C4-2B (cell line): ENCODE results near the gene SLC35A3.
"Not testable (repeated sequence)": the region's sequence is repeated elsewhere in the genome, so short reads cannot be mapped to it uniquely, and the experiment has no call there.

Experiments
- H3K27ac ChIP-seq: fragments of 450-650 bp; 2 replicates; pipeline ENCODE4 v1.5.1; 2017
- ZFX ChIP-seq: fragments of 450-650 bp; IDR thresholded peaks from 2 replicates; pipeline ENCODE4 v1.6.1; 2017
- TF ChIP-seq, protein P1 (sequence below): fragments of 450-650 bp; conservative IDR thresholded peaks from 2 replicates; pipeline ENCODE4 v1.5.1; 2017; ENCODE audit warnings: mild to moderate bottlenecking

Gene SLC35A3

DNA sequence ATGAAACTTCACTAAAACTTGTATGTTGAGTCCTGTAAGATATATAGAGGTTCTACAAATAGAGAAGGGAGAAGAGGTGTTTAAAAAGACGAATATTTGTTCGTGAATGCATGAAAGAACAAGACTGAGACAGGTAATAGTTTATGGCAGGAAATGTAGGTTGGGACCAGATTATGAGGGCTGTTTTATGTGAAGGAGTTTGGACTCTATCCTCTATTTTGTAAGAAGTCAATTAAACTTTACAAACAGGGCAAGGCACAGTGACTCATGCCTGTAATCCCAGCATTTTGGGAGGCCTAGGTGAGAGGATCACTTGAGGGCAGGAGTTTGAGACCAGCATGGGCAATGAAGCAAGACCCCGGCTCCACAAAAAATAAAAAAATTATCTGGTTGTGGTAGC is 5.7 kb downstream of the SLC35A3 start:
- H3K27ac ChIP-seq = peak overlapping the region; percentile 77
- TF ChIP-seq, protein P1, sequence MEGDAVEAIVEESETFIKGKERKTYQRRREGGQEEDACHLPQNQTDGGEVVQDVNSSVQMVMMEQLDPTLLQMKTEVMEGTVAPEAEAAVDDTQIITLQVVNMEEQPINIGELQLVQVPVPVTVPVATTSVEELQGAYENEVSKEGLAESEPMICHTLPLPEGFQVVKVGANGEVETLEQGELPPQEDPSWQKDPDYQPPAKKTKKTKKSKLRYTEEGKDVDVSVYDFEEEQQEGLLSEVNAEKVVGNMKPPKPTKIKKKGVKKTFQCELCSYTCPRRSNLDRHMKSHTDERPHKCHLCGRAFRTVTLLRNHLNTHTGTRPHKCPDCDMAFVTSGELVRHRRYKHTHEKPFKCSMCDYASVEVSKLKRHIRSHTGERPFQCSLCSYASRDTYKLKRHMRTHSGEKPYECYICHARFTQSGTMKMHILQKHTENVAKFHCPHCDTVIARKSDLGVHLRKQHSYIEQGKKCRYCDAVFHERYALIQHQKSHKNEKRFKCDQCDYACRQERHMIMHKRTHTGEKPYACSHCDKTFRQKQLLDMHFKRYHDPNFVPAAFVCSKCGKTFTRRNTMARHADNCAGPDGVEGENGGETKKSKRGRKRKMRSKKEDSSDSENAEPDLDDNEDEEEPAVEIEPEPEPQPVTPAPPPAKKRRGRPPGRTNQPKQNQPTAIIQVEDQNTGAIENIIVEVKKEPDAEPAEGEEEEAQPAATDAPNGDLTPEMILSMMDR = no peak
- TF ChIP-seq ZFX = no peak

DNA sequence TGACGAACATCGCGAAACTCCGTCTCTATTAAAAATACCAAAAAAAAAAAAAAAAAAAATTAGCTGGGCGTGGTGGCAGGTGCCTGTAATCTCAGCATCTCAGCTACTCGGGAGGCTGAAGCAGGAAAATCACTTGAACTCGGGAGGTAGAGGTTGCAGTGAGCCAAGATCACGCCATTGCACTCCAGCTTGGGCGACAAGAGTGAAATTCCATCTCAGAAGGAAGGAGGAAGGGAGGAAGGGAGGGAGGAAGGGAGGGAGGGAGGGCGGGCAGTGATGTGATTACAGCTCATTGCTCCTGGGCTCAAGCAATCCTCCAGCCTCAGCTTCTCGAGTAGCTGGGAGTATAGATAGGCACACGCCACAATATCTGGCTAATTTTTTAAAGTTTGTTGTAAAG is 7.5 kb downstream of the SLC35A3 start:
- not testable (repeated sequence) for H3K27ac ChIP-seq

DNA sequence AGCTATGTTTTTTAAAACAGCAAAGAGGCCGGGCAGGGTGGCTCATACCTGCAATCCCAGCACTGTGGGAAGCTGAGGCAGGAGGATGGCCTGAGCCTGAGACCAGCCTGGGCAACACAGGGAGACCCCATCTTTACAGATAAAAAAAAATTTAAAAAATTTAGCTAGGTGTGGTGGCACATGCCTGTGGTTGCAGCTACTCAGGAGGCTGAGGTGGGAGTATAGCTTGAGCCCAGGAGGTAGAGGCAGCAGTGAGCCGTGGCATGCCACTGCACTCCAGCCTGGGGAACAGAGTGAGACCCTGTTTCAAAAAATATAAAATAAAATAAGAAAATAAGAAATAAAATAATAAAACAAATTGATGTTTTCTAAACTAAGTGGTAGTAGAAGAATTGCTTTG is 8.4 kb downstream of the SLC35A3 start:
- TF ChIP-seq, protein P1 = no peak
- no peak for TF ChIP-seq ZFX
- no peak overlapping the region for H3K27ac ChIP-seq

DNA sequence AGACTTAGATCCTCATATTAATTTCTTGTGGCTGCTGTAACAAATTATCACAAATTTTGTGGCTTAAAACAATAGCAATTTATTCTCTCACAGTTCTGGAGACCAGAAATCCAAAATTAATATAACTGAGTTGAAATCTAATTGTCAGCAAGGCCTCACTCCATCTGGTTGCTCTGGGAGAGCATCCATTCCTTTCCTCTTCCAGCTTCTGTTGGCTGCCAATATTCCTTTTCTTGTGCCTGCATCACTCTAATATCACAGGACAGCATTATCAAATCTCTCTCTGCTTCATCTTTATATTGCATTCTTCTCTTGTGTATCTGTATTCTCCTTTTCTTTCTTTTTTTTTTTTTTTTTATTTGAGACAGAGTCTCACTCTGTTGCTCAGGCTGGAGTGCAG is 9.3 kb downstream of the SLC35A3 start:
- TF ChIP-seq, protein P1 = no peak
- TF ChIP-seq ZFX = no peak
- H3K27ac ChIP-seq = peak overlapping the region; percentile 9; the same call in 1 of the 2 replicates

DNA sequence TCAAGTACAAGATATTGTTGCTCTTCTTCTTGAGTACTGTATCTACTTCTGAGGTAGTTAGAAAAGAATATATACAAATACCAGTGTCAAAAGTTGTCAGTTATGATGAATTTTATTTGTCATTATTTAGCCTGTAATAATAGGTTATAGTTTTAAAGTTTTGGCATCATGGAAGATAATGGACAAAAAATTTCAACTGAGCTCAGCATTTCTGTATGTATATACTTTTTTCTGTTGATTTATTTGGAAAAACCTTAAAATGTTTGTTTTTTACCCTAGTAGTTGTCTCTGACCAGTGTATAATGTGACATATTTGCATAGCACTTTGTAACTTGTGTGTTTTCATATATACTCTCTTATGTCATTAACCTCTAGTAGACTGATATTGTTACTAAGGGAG is 11.1 kb downstream of the SLC35A3 start:
- H3K27ac ChIP-seq = no peak overlapping the region
- TF ChIP-seq ZFX = no peak
- TF ChIP-seq, protein P1 = no peak

DNA sequence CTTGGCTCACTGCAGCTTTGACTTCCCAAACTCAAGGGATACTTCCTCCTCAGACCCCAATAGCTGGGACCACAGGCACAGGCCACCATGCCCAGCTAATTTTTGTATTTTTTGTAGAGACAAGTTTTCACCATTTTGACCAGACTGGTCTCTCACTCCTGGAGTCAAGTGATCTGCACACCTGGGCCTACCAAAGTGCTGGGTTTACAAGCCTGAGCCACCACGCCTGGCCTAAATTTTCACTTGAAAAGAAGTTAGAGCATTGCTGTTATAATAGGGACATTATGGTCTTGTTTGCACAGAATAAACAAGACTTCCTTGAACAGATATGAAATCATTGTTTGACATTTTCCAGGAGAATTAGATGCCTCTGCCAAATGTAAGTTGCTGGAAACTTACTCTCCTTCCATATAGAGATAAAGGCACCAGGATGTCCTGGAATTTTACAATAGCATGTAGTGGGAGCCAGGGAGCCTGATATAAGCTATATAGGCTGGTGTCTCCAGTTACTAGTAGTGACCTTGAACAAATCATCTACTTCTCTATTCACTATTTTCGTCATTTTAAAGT is 16.9 kb downstream of the SLC35A3 start:
- TF ChIP-seq, protein P1 = no peak
- TF ChIP-seq ZFX = peak; percentile 67
- H3K27ac ChIP-seq = peak overlapping the region; percentile 93

DNA sequence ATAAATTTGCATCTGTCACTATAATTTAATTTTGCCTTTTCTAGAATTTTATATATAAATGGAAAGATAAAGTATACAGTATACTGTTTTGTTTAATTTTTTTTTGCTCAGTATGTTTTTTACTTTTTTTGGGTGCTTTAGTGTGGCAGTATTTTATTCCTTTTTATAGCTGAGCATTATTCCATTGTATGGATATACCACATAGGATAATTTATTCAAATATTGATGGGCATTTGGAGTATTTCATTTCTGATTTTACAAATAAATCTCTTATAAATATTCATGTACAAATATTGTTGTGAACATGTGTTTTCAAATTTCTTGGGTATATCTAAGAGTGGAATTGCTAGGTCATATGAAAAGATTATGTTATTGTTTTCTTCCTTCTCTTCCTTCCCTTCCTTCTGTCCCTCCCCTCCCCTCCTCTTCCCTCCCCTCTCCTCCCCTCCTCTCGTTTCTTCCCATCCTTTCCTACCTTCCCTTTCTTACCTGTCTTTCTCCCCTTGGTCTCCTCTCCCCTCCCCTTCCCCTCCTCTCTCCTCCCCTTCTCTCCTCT is 18.5 kb downstream of the SLC35A3 start:
- TF ChIP-seq, protein P1 = no peak
- no peak for TF ChIP-seq ZFX
- H3K27ac ChIP-seq = peak overlapping the region; percentile 22; the same call in 1 of the 2 replicates

DNA sequence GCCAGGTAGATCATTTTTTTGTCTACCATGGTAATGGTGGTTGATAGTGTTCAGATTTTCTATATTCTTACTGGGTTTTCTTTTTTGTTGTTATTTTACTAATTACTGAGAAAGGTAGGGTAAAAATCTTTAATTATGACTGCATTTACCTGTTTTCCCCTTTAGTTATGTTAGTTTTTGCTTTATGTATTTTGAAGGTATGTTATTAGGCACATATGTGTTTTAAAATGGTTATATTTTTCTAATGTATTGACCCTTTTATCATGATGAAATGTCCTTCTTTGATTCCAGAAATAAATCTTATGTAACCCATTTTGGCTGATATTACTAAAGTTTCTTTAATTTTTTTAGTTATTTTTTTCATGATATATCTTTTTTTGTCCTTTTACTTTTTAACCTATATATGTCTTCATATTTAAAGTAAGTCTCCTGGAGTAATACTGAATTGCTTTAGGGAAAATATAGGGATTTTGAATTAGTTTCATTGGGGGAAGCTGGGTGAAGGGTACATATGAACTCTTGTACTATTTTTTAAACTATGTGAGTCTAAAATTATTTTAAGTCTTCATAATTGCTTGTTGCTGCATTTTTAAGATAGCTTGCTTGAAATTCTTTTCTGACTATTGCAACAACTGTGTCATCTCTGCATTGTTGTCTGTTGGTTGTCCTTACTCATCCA is 22.4 kb downstream of the SLC35A3 start:
- H3K27ac ChIP-seq = no peak overlapping the region
- no peak for TF ChIP-seq ZFX
- TF ChIP-seq, protein P1 = no peak
